H1 (cell line): ENCODE measurements around the gene NDUFAF8. TPM values are rescaled to one million over a fixed set of nuclear protein-coding genes. Genes with fewer than 3 reads are reported as not detected.

Experiments used
- ASH2L ChIP-seq: fragments of 200-600, 300-600 bp; sonication (generic); IDR thresholded peaks from one replicate; pipeline ENCODE4 v1.7.1; 2017; ENCODE audit warnings: low read length
- BRCA1 ChIP-seq: IDR thresholded peaks from 2 replicates; pipeline ENCODE4 v1.6.1; 2012; ENCODE audit warnings: low read depth, low read length, improper control_type of control experiment
- CBX5 ChIP-seq: fragments of 300-800, 300-1000 bp; sonication (generic); IDR thresholded peaks from 2 replicates; pipeline ENCODE4 v1.7.1; 2016; ENCODE audit warnings: antibody characterized with exemption, low read length, low read depth
- CBX8 ChIP-seq: fragments of 300-800, 300-1000 bp; sonication (generic); IDR thresholded peaks from 2 replicates; pipeline ENCODE4 v1.7.1; 2016; ENCODE audit warnings: low read depth, low read length, borderline replicate concordance
- CHD2 ChIP-seq: IDR thresholded peaks from 2 replicates; pipeline ENCODE4 v1.6.1; 2012; ENCODE audit warnings: low read length, improper control_type of control experiment
- CREB1 ChIP-seq: IDR thresholded peaks from 2 replicates; pipeline ENCODE4 v1.6.1; 2012; ENCODE audit warnings: inconsistent platforms
- EP300 ChIP-seq, 2 experiments: IDR thresholded peaks; 1 replicate in 1 of 2; 2 replicates in 1 of 2; pipeline ENCODE4 v1.6.1; 2011 to 2012; ENCODE audit warnings: low read depth in 2 of 2, low read length in 2 of 2, mild to moderate bottlenecking in 2 of 2, borderline replicate concordance in 1 of 2, inconsistent platforms in 1 of 2, moderate library complexity in 1 of 2
- FOSL1 ChIP-seq: IDR thresholded peaks from 2 replicates; pipeline ENCODE4 v1.6.1; 2011; ENCODE audit warnings: mild to moderate bottlenecking, low read depth, low read length, moderate library complexity; ENCODE audit not compliant: insufficient read depth
- GABPA ChIP-seq: IDR thresholded peaks from 2 replicates; pipeline ENCODE4 v1.6.1; 2011; ENCODE audit warnings: mild to moderate bottlenecking, low read length, moderate library complexity, borderline replicate concordance; ENCODE audit not compliant: insufficient read depth
- GTF2F1 ChIP-seq: IDR thresholded peaks from 2 replicates; pipeline ENCODE4 v1.6.1; 2012; ENCODE audit warnings: low read depth, low read length, improper control_type of control experiment, borderline replicate concordance
- HDAC2 ChIP-seq, 2 experiments: fragments of 300-600 bp in 1 of 2; sonication (generic) in 1 of 2; IDR thresholded peaks; 2 replicates each; pipeline ENCODE4 v1.6.1; 2011 to 2012; ENCODE audit warnings: low read depth in 2 of 2, low read length in 2 of 2, mild to moderate bottlenecking in 2 of 2, moderate library complexity in 2 of 2, borderline replicate concordance in 1 of 2, inconsistent platforms in 1 of 2
- HDAC6 ChIP-seq: IDR thresholded peaks from one replicate; pipeline ENCODE4 v1.7.1; 2012; ENCODE audit warnings: low read depth, mild to moderate bottlenecking, inconsistent platforms, low read length, moderate library complexity
- JUND ChIP-seq: IDR thresholded peaks from 2 replicates; pipeline ENCODE4 v1.6.1; 2011; ENCODE audit warnings: mild to moderate bottlenecking, improper control_type of control experiment, low read length
- KDM5A ChIP-seq: fragments of 200-600 bp; IDR thresholded peaks from 2 replicates; pipeline ENCODE4 v1.7.1; 2012; ENCODE audit warnings: mild to moderate bottlenecking, low read length, inconsistent platforms, mixed read lengths
- NRF1 ChIP-seq: IDR thresholded peaks from 2 replicates; pipeline ENCODE4 v1.6.1; 2011; ENCODE audit warnings: mild to moderate bottlenecking, low read depth, low read length, improper control_type of control experiment
- POU5F1 ChIP-seq: IDR thresholded peaks from 2 replicates; pipeline ENCODE4 v1.6.1; 2011; ENCODE audit warnings: low read depth, mild to moderate bottlenecking, low read length, moderate library complexity
- RAD21 ChIP-seq, 2 experiments: IDR thresholded peaks in 1 of 2; conservative IDR thresholded peaks in 1 of 2; 2 replicates each; pipeline ENCODE4 v1.6.1; 2011; ENCODE audit warnings: low read depth in 2 of 2, low read length in 2 of 2, improper control_type of control experiment in 1 of 2, inconsistent platforms in 1 of 2, mild to moderate bottlenecking in 1 of 2, moderate library complexity in 1 of 2
- RXRA ChIP-seq: IDR thresholded peaks from 2 replicates; pipeline ENCODE4 v1.6.1; 2011; ENCODE audit warnings: low read depth, mild to moderate bottlenecking, low read length, moderate library complexity; ENCODE audit not compliant: insufficient read depth
- TAF1 ChIP-seq: IDR thresholded peaks from 2 replicates; pipeline ENCODE4 v1.6.1; 2011; ENCODE audit warnings: mild to moderate bottlenecking, low read depth, low read length
- TAF7 ChIP-seq: optimal IDR thresholded peaks from 2 replicates; pipeline ENCODE3; 2011; ENCODE audit warnings: low read depth, mild to moderate bottlenecking, inconsistent platforms, low read length, moderate library complexity, borderline replicate concordance
- polyA plus RNA-seq, 7 experiments: library from polyadenylated mRNA; depleted of rRNA in 3 of 7; stranded (reverse) in 5 of 7; unstranded in 2 of 7; fragments of >200 nt in 5 of 7; fragments of 200-250 nt in 2 of 7; gene quantifications; 1 replicate in 5 of 7; 2 replicates in 1 of 7; 4 replicates in 1 of 7; pipeline versions ENCODE4 v1.2.1 to v1.2.3, GENCODE V29; 2011 to 2013; ENCODE audit warnings: missing spikeins in 2 of 7, mixed read lengths in 2 of 7
- total RNA-seq: library from RNA; stranded (reverse); fragmentation: NEBNext Ultra II Directional; extraction: Animal tissue kit (Norgen Biotek cat#: 25700); gene quantifications from 2 replicates; pipeline ENCODE4 v1.2.1, GENCODE V29; 2021
- TF ChIP-seq, protein P1 (sequence below): IDR thresholded peaks from 2 replicates; pipeline ENCODE4 v1.6.1; 2011; ENCODE audit warnings: low read depth, mild to moderate bottlenecking, low read length; ENCODE audit not compliant: insufficient read depth
- TF ChIP-seq, protein P2 (sequence below): IDR thresholded peaks from 2 replicates; pipeline ENCODE4 v1.6.1; 2012; ENCODE audit warnings: inconsistent platforms

NDUFAF8 gene
- total and polyA plus RNA-seq, 2 of the 8 experiments (the other 6 are each of a cell fraction or from before 2014, with no cell fraction given), result 48.9 to 91.1 TPM

DNA sequence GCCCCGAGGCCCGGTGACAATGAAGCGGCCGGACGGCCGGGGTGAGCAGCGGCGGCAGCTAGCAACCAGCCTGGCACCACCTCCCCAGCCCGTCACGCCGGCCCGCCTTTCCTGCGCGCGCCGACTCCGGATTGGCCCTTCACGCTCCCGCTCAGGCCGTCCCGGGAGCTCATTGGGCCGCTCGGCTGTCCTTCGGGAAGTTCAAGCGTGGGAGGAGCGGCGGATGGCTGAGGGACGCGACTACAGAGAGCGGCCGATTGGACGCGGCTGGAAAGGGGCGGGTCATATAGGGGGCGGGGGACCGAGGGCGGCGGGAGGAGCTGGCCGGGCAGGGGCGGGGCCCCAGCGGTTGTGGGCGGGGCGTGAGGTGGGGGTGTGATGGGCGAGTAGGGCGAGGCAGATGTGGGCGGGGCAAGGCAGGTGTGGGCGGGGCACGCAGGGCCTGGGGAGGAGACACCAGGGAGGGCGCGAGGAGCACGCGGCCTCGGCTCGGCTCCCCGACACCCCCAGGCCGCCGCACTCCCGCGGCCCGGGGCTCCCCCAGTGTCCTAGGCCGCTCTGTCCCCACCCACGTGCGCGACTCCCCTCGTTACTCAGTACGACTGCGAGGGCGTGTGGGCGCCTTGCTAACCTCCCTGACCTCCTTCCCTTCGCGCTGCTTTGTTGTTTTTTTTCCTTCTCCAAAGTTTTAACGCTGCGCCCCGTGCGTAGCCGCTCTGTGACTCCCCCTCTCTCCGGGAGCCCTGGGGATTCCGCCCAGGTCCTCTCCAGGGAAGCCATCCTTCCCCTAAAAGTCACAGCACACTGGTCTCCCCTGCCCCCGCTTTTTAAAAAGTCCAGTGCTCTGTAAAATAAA is 16.0 kb upstream of the NDUFAF8 start, which contains the start of gene CEP131 (continued):
- no peak for TF ChIP-seq GTF2F1
- no peak for TF ChIP-seq EP300 (IDR thresholded peaks at IDR 0.05; ENCODE audit: borderline replicate concordance in 1 of 2, low read depth in 2 of 2, low read length in 2 of 2)
- TF ChIP-seq CHD2, result peak; percentile 93
- no peak for TF ChIP-seq RXRA
- TF ChIP-seq TAF1, result peak; percentile 79
- TF ChIP-seq, protein P1, sequence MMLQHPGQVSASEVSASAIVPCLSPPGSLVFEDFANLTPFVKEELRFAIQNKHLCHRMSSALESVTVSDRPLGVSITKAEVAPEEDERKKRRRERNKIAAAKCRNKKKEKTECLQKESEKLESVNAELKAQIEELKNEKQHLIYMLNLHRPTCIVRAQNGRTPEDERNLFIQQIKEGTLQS, result no peak
- no peak for TF ChIP-seq NRF1
- no peak for TF ChIP-seq RAD21 (IDR thresholded peaks at IDR 0.05 in 1 of 2, conservative IDR thresholded peaks at IDR 0.05 in 1 of 2; ENCODE audit: low read depth in 2 of 2, low read length in 2 of 2)
- no peak for TF ChIP-seq GABPA
- TF ChIP-seq TAF7, result peak; percentile 60
- TF ChIP-seq CBX8, result no peak
- no peak for TF ChIP-seq BRCA1
- TF ChIP-seq JUND, result no peak
- TF ChIP-seq ASH2L, result peak; percentile 86
- no peak for TF ChIP-seq HDAC6
- TF ChIP-seq, protein P2, sequence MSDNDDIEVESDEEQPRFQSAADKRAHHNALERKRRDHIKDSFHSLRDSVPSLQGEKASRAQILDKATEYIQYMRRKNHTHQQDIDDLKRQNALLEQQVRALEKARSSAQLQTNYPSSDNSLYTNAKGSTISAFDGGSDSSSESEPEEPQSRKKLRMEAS, result peak; percentile 95
- peak; percentile 58; the same call in 1 of the 2 replicates for TF ChIP-seq FOSL1
- no peak for TF ChIP-seq POU5F1
- TF ChIP-seq HDAC2 (IDR thresholded peaks at IDR 0.05; ENCODE audit: borderline replicate concordance in 1 of 2, low read depth in 2 of 2, low read length in 2 of 2), result peak in 1 of 2 experiments; percentile 66; a peak in 1 of 4 replicates
- peak; percentile 88 for TF ChIP-seq CREB1
- TF ChIP-seq CBX5, result no peak
- no peak for TF ChIP-seq KDM5A
